HepG2 (cell line): ENCODE results near the gene PTAR1. TPM values are rescaled to one million over a fixed set of nuclear protein-coding genes. Genes with fewer than 3 reads are reported as not detected.

Source experiments
- CCDC6 ChIP-seq: sonication (generic); formaldehyde crosslinking; IDR thresholded peaks from 2 replicates; pipeline ENCODE4 v1.8.1; 2022; ENCODE audit warnings: mild to moderate bottlenecking, missing genetic modification reagents, moderate library complexity
- HCFC1 ChIP-seq: fragments of 150-350 bp; IDR thresholded peaks from 2 replicates; pipeline ENCODE4 v1.6.1; 2014; ENCODE audit warnings: low read depth, low read length
- IKZF1 ChIP-seq: fragments of 450-650 bp; IDR thresholded peaks from 2 replicates; pipeline ENCODE4 v1.7.1; 2016
- MAF1 ChIP-seq: sonication (generic); formaldehyde crosslinking; IDR thresholded peaks from 2 replicates; pipeline ENCODE4 v1.5.0; 2020; ENCODE audit warnings: missing genetic modification reagents, borderline replicate concordance
- MEF2D ChIP-seq: sonication (generic); formaldehyde crosslinking; IDR thresholded peaks from 2 replicates; pipeline ENCODE4 v1.5.1; 2020; ENCODE audit warnings: mild to moderate bottlenecking, missing genetic modification reagents
- SMC3 ChIP-seq: IDR thresholded peaks from 2 replicates; pipeline ENCODE4 v1.6.1; 2011; ENCODE audit warnings: low read length, improper control_type of control experiment
- SRSF4 ChIP-seq: fragments of 200-400 bp; formaldehyde crosslinking; IDR thresholded peaks from one replicate; pipeline ENCODE4 v1.6.1; 2018; ENCODE audit warnings: mild to moderate bottlenecking, low read depth, low read length, moderate library complexity; ENCODE audit not compliant: poor library complexity, severe bottlenecking
- TBP ChIP-seq: sonication (generic); formaldehyde crosslinking; IDR thresholded peaks from 2 replicates; pipeline ENCODE4 v1.5.0; 2020; ENCODE audit warnings: missing genetic modification reagents
- ZNF264 ChIP-seq: sonication (generic); formaldehyde crosslinking; IDR thresholded peaks from 2 replicates; pipeline ENCODE4 v1.4.0; 2020; ENCODE audit warnings: missing genetic modification reagents
- ZNF577 ChIP-seq: sonication (generic); formaldehyde crosslinking; IDR thresholded peaks from 2 replicates; pipeline ENCODE4 v1.4.0; 2020; ENCODE audit warnings: mild to moderate bottlenecking, low read depth, missing genetic modification reagents, borderline replicate concordance
- ZNF773 ChIP-seq: sonication (generic); formaldehyde crosslinking; IDR thresholded peaks from 2 replicates; pipeline ENCODE4 v1.4.0; 2020; ENCODE audit warnings: missing genetic modification reagents, borderline replicate concordance
- ZSCAN30 ChIP-seq: sonication (generic); formaldehyde crosslinking; IDR thresholded peaks from 2 replicates; pipeline ENCODE4 v1.5.0; 2020; ENCODE audit warnings: mild to moderate bottlenecking, missing genetic modification reagents
- polyA plus RNA-seq, 8 experiments: library from polyadenylated mRNA; depleted of rRNA in 3 of 8; stranded (reverse) in 7 of 8; unstranded in 1 of 8; fragments of >200 nt; fragmentation: Illumina TruSeq in 4 of 8; extraction: Trizol in 4 of 8; gene quantifications; 2 replicates each; pipeline versions ENCODE4 v1.2.1 to v1.2.3, GENCODE V29; 2011 to 2016; ENCODE audit warnings: low read depth in 4 of 8, missing spikeins in 1 of 8, mixed read lengths in 1 of 8; ENCODE audit not compliant: insufficient read depth in 1 of 8
- total RNA-seq, 5 experiments: library from RNA; depleted of rRNA; stranded (reverse); fragments of >200 nt; fragmentation: Illumina TruSeq; extraction: Trizol; gene quantifications; 2 replicates each; pipeline ENCODE4 v1.2.3, GENCODE V29; 2016; ENCODE audit warnings: low read depth in 1 of 5
- TF ChIP-seq, protein P1 (sequence below): IDR thresholded peaks from 2 replicates; pipeline ENCODE4 v1.6.1; 2012; ENCODE audit warnings: low read depth, low read length, improper control_type of control experiment
- TF ChIP-seq, protein P2 (sequence below): IDR thresholded peaks from 2 replicates; pipeline ENCODE4 v1.4.0; 2020; ENCODE audit warnings: mild to moderate bottlenecking, missing genetic modification reagents
- TF ChIP-seq, protein P3 (sequence below): sonication (generic); formaldehyde crosslinking; IDR thresholded peaks from 2 replicates; pipeline ENCODE4 v1.5.1; 2020; ENCODE audit warnings: mild to moderate bottlenecking, missing genetic modification reagents, borderline replicate concordance
- TF ChIP-seq, protein P4 (sequence below), 2 experiments: sonication (generic) in 1 of 2; formaldehyde crosslinking in 1 of 2; IDR thresholded peaks; 2 replicates each; pipeline versions ENCODE4 v1.5.1 to v1.6.1; 2011 to 2020; ENCODE audit warnings: borderline replicate concordance in 1 of 2, low read depth in 1 of 2, low read length in 1 of 2, mild to moderate bottlenecking in 1 of 2, missing genetic modification reagents in 1 of 2, moderate library complexity in 1 of 2
- TF ChIP-seq, protein P5 (sequence below): sonication (generic); formaldehyde crosslinking; IDR thresholded peaks from 2 replicates; pipeline ENCODE4 v1.4.0; 2020; ENCODE audit warnings: missing genetic modification reagents
- TF ChIP-seq, protein P6 (sequence below): sonication (generic); formaldehyde crosslinking; IDR thresholded peaks from 2 replicates; pipeline ENCODE4 v1.4.0; 2020; ENCODE audit warnings: missing genetic modification reagents

The PTAR1 gene
- total and polyA plus RNA-seq, 2 of the 13 experiments (the other 11 are each of a cell fraction or from before 2014, with no cell fraction given), result 26.5 to 42.1 TPM

DNA sequence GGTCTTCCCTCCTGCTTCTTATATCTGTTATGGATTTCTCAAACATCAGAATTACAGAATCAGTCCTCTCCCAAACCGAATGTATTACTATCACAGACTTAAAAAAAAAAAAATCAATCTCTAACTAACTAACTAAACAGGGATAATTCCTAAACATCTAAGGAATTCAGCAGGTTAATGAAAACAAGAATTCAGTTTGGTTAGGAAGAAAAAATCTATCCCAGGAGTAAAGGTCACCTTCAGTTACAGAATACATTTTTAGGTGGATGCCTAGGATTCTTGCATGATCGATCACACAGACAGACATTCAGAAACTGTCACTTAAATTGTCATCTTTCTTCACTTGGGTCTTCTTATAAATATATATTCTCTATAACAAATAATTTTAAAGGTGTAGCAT is 11.5 kb downstream of the PTAR1 start (continued):
- no peak for TF ChIP-seq TBP (CRISPR knock-in tag)
- no peak for TF ChIP-seq IKZF1
- TF ChIP-seq ZSCAN30, result no peak
- TF ChIP-seq, protein P1, sequence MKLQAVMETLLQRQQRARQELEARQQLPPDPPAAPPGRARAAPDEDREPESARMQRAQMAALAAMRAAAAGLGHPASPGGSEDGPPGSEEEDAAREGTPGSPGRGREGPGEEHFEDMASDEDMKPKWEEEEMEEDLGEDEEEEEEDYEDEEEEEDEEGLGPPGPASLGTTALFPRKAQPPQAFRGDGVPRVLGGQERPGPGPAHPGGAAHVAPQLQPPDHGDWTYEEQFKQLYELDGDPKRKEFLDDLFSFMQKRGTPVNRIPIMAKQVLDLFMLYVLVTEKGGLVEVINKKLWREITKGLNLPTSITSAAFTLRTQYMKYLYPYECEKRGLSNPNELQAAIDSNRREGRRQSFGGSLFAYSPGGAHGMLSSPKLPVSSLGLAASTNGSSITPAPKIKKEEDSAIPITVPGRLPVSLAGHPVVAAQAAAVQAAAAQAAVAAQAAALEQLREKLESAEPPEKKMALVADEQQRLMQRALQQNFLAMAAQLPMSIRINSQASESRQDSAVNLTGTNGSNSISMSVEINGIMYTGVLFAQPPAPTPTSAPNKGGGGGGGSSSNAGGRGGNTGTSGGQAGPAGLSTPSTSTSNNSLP, result peak; percentile 93
- TF ChIP-seq MEF2D (CRISPR knock-in tag), result no peak
- TF ChIP-seq, protein P2, sequence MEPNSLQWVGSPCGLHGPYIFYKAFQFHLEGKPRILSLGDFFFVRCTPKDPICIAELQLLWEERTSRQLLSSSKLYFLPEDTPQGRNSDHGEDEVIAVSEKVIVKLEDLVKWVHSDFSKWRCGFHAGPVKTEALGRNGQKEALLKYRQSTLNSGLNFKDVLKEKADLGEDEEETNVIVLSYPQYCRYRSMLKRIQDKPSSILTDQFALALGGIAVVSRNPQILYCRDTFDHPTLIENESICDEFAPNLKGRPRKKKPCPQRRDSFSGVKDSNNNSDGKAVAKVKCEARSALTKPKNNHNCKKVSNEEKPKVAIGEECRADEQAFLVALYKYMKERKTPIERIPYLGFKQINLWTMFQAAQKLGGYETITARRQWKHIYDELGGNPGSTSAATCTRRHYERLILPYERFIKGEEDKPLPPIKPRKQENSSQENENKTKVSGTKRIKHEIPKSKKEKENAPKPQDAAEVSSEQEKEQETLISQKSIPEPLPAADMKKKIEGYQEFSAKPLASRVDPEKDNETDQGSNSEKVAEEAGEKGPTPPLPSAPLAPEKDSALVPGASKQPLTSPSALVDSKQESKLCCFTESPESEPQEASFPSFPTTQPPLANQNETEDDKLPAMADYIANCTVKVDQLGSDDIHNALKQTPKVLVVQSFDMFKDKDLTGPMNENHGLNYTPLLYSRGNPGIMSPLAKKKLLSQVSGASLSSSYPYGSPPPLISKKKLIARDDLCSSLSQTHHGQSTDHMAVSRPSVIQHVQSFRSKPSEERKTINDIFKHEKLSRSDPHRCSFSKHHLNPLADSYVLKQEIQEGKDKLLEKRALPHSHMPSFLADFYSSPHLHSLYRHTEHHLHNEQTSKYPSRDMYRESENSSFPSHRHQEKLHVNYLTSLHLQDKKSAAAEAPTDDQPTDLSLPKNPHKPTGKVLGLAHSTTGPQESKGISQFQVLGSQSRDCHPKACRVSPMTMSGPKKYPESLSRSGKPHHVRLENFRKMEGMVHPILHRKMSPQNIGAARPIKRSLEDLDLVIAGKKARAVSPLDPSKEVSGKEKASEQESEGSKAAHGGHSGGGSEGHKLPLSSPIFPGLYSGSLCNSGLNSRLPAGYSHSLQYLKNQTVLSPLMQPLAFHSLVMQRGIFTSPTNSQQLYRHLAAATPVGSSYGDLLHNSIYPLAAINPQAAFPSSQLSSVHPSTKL (CRISPR knock-in tag), result peak; percentile 93
- TF ChIP-seq ZNF577 (CRISPR knock-in tag), result no peak
- TF ChIP-seq SRSF4, result no peak
- TF ChIP-seq, protein P3, sequence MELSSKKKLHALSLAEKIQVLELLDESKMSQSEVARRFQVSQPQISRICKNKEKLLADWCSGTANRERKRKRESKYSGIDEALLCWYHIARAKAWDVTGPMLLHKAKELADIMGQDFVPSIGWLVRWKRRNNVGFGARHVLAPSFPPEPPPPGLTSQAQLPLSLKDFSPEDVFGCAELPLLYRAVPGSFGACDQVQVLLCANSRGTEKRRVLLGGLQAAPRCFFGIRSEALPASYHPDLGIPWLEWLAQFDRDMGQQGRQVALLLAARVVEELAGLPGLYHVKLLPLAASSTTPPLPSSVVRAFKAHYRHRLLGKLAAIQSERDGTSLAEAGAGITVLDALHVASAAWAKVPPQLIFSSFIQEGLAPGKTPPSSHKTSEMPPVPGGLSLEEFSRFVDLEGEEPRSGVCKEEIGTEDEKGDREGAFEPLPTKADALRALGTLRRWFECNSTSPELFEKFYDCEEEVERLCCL (CRISPR knock-in tag), result no peak
- TF ChIP-seq, protein P4, sequence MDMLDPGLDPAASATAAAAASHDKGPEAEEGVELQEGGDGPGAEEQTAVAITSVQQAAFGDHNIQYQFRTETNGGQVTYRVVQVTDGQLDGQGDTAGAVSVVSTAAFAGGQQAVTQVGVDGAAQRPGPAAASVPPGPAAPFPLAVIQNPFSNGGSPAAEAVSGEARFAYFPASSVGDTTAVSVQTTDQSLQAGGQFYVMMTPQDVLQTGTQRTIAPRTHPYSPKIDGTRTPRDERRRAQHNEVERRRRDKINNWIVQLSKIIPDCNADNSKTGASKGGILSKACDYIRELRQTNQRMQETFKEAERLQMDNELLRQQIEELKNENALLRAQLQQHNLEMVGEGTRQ (IDR thresholded peaks at IDR 0.05; ENCODE audit: low read depth, low read length), result no peak
- TF ChIP-seq, protein P4 (CRISPR knock-in tag; IDR thresholded peaks at IDR 0.05; ENCODE audit: borderline replicate concordance), result no peak
- no peak for TF ChIP-seq SMC3
- no peak for TF ChIP-seq MAF1
- TF ChIP-seq, protein P5, sequence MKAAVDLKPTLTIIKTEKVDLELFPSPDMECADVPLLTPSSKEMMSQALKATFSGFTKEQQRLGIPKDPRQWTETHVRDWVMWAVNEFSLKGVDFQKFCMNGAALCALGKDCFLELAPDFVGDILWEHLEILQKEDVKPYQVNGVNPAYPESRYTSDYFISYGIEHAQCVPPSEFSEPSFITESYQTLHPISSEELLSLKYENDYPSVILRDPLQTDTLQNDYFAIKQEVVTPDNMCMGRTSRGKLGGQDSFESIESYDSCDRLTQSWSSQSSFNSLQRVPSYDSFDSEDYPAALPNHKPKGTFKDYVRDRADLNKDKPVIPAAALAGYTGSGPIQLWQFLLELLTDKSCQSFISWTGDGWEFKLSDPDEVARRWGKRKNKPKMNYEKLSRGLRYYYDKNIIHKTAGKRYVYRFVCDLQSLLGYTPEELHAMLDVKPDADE (CRISPR knock-in tag), result no peak
- TF ChIP-seq, protein P6, sequence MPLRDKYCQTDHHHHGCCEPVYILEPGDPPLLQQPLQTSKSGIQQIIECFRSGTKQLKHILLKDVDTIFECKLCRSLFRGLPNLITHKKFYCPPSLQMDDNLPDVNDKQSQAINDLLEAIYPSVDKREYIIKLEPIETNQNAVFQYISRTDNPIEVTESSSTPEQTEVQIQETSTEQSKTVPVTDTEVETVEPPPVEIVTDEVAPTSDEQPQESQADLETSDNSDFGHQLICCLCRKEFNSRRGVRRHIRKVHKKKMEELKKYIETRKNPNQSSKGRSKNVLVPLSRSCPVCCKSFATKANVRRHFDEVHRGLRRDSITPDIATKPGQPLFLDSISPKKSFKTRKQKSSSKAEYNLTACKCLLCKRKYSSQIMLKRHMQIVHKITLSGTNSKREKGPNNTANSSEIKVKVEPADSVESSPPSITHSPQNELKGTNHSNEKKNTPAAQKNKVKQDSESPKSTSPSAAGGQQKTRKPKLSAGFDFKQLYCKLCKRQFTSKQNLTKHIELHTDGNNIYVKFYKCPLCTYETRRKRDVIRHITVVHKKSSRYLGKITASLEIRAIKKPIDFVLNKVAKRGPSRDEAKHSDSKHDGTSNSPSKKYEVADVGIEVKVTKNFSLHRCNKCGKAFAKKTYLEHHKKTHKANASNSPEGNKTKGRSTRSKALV (CRISPR knock-in tag), result no peak
- TF ChIP-seq ZNF773 (CRISPR knock-in tag), result no peak
- no peak for TF ChIP-seq HCFC1
- TF ChIP-seq CCDC6 (CRISPR knock-in tag), result no peak
- no peak for TF ChIP-seq ZNF264 (CRISPR knock-in tag)
